ENCODE measurements around the gene FBXO31.

DNA sequence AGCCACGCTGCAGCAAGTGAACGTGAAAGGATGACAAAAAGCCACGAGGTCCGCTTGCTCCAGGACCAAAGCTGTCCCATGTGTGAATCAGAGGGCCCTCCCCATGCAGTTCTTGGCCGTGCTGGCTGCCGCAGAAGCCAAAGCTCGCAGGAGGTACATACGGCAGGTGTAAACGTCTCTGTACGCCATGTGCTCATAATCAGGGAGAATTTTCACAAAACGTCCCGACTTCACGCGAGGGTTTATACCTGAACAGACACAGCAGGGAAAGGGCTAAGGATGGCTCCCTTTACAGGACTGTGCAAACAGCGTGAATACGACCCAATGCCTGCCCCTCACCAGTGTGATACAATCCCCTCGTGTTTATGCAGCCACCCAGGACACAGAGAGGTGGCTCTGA is 25.3 kb downstream of the FBXO31 start:
- TF ChIP-seq, protein P1, sequence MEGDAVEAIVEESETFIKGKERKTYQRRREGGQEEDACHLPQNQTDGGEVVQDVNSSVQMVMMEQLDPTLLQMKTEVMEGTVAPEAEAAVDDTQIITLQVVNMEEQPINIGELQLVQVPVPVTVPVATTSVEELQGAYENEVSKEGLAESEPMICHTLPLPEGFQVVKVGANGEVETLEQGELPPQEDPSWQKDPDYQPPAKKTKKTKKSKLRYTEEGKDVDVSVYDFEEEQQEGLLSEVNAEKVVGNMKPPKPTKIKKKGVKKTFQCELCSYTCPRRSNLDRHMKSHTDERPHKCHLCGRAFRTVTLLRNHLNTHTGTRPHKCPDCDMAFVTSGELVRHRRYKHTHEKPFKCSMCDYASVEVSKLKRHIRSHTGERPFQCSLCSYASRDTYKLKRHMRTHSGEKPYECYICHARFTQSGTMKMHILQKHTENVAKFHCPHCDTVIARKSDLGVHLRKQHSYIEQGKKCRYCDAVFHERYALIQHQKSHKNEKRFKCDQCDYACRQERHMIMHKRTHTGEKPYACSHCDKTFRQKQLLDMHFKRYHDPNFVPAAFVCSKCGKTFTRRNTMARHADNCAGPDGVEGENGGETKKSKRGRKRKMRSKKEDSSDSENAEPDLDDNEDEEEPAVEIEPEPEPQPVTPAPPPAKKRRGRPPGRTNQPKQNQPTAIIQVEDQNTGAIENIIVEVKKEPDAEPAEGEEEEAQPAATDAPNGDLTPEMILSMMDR (IDR thresholded peaks at IDR 0.05), result no peak
- TF ChIP-seq POLR2AphosphoS5 (IDR thresholded peaks at IDR 0.05), result no peak
